Breast epithelium (tissue), 4 donors: ENCODE measurements around the gene DTNA. TPM values are rescaled to one million over a fixed set of nuclear protein-coding genes. Genes with fewer than 3 reads are reported as not detected.

ENCODE experiments used
- DNase-seq, 2 donors: peaks; one replicate each; pipeline ENCODE4 v3.0.0-alpha.2; 2019; ENCODE audit warnings: low spot score in 2 of 2
- H3K27ac ChIP-seq, 2 donors: fragments of 200-600 bp; sonication (generic) in 1 of 2; one replicate each; pipeline ENCODE4 v1.5.1; 2016 to 2019; ENCODE audit warnings: mild to moderate bottlenecking in 1 of 2
- H3K27me3 ChIP-seq, 2 donors: fragments of 200-600 bp; sonication (generic) in 1 of 2; one replicate each; pipeline versions ENCODE4 v1.5.1 to v1.6.0; 2017 to 2019; ENCODE audit warnings: control low read depth in 1 of 2, mild to moderate bottlenecking in 1 of 2
- H3K36me3 ChIP-seq: fragments of 200-600 bp; one replicate; pipeline ENCODE4 v1.5.1; 2019
- H3K4me1 ChIP-seq, 2 donors: fragments of 200-600 bp; sonication (generic); one replicate each; pipeline ENCODE4 v1.5.1; 2016 to 2019; ENCODE audit warnings: control low read depth in 1 of 2
- H3K4me3 ChIP-seq, 3 donors: fragments of 200-600 bp; sonication (generic); 1 replicate in 2 of 3; 2 replicates in 1 of 3; pipeline ENCODE4 v1.5.1; 2016 to 2019; ENCODE audit warnings: mild to moderate bottlenecking in 3 of 3, moderate library complexity in 2 of 3
- H3K9me3 ChIP-seq, 2 donors: fragments of 200-600 bp; sonication (generic) in 1 of 2; one replicate each; pipeline ENCODE4 v1.5.1; 2016 to 2019; ENCODE audit warnings: control low read depth in 1 of 2
- POLR2A ChIP-seq: fragments of 450-650 bp; IDR thresholded peaks from one replicate; pipeline ENCODE4 v1.6.1; 2016; ENCODE audit warnings: antibody characterized with exemption, mild to moderate bottlenecking, moderate library complexity
- POLR2AphosphoS5 ChIP-seq, 3 donors: sonication (generic); formaldehyde crosslinking; IDR thresholded peaks; one replicate each; pipeline ENCODE4 v1.6.1; 2017; ENCODE audit warnings: antibody characterized with exemption in 3 of 3
- intact Hi-C: fragments of 100-400 bp; cut with DNase I; formaldehyde crosslinking; loops from one replicate; pipeline ENCODE4 v1.15.1; 2023; ENCODE audit warnings: low total_unique reads
- total RNA-seq, 3 donors: library from RNA; depleted of rRNA; stranded (reverse); fragments of >200 nt; gene quantifications; one replicate each; pipeline ENCODE4 v1.1.0, GENCODE V29; 2016
- TF ChIP-seq, protein P1 (sequence below), 3 donors: fragments of 450-650 bp; IDR thresholded peaks; one replicate each; pipeline ENCODE4 v1.5.1; 2016 to 2017; ENCODE audit warnings: antibody characterized with exemption in 3 of 3, mild to moderate bottlenecking in 3 of 3, moderate library complexity in 3 of 3

The DTNA gene
- total RNA-seq, 3 donors from 2014 or later = 14.4 to 40.5 (median 17.9) TPM

DNA sequence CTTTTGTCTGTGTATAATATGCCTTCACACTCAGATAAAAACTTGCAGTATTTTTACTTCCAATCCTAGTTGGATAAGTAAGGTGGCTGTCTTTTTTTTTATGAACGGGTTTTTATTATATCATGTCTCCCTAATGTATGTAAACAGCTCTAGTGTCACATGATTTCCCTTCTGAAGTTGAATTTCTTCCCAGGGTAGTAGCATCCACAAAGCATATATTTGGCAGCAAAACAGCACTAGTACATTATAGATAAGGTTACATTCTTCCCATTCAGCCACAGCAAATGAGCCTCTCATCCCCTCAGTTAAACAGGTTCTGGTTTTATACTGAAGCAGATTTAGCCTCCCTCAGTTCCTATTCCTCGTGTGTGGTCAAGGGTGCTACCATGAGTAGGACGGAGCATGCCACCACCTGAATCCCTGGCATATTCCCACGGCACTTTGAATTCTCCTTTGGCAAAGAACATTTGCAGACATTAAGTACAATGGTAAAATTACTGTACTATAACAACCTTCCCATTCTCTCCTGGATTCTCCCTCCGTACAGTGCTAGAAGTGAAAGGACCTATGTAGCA is 15.4 kb upstream of the DTNA start:
- no peak for DNase-seq
- Histone ChIP-seq H3K27me3 (no peaks in the 10 kb centered on the region), H3K4me1 (no peaks in the 10 kb centered on the region), H3K4me3 (no peak overlapping the region), H3K9me3 (no peaks in the 10 kb centered on the region), H3K36me3 (no peaks in the 10 kb centered on the region), H3K27ac (no peak overlapping the region)
- intact Hi-C loops = no loop called here
- TF ChIP-seq POLR2A (no peak), POLR2AphosphoS5 (IDR thresholded peaks at IDR 0.05) (no peak)
- TF ChIP-seq, protein P1, sequence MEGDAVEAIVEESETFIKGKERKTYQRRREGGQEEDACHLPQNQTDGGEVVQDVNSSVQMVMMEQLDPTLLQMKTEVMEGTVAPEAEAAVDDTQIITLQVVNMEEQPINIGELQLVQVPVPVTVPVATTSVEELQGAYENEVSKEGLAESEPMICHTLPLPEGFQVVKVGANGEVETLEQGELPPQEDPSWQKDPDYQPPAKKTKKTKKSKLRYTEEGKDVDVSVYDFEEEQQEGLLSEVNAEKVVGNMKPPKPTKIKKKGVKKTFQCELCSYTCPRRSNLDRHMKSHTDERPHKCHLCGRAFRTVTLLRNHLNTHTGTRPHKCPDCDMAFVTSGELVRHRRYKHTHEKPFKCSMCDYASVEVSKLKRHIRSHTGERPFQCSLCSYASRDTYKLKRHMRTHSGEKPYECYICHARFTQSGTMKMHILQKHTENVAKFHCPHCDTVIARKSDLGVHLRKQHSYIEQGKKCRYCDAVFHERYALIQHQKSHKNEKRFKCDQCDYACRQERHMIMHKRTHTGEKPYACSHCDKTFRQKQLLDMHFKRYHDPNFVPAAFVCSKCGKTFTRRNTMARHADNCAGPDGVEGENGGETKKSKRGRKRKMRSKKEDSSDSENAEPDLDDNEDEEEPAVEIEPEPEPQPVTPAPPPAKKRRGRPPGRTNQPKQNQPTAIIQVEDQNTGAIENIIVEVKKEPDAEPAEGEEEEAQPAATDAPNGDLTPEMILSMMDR (IDR thresholded peaks at IDR 0.05) = no peak

DNA sequence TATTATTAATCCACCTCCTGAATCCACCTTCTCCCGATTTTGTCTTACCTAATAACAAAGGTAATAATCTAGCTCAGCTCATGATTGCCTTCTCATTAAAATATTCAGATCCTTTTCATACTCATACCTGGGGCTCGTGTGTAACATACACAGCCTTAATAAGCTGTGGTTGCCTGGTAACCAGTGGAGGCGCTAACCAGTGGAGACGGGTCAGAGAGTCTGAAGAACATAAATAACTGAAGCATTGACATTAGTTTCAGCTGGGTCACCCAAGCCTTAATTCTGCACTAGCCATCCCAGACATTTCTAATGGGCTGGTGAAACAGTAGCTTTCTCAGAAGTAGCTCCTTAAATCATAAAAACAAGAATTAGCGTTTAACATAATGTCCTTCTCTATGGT is 14.8 kb upstream of the DTNA start:
- Histone ChIP-seq H3K9me3 (no peaks in the 10 kb centered on the region), H3K4me1 (no peaks in the 10 kb centered on the region), H3K36me3 (no peaks in the 10 kb centered on the region), H3K27me3 (no peaks in the 10 kb centered on the region), H3K4me3 (no peak overlapping the region), H3K27ac (no peak overlapping the region)
- TF ChIP-seq, protein P1 (IDR thresholded peaks at IDR 0.05) = no peak
- no peak for TF ChIP-seq POLR2AphosphoS5 (IDR thresholded peaks at IDR 0.05)
- TF ChIP-seq POLR2A = no peak
- intact Hi-C loops = no loop called here
- no peak for DNase-seq

DNA sequence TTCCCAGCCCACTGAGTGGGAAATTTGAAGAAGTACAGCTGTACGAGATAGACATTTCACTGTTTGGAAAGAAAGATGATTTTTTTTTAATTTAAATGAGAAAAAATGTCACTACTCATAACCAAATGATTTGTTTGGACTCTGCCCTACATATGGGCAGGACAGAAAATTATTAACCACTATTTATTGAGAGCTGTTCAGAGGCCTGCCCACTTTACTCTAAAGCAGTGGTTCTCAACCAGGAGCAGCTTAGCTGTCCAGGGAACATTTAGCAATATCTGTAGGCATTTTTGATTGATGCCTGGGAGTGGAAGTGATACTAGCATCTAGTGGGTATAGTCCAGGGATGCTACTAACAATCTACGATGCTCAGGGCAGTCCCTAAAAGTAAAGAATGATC is 13.4 kb upstream of the DTNA start:
- intact Hi-C loops = no loop called here

DNA sequence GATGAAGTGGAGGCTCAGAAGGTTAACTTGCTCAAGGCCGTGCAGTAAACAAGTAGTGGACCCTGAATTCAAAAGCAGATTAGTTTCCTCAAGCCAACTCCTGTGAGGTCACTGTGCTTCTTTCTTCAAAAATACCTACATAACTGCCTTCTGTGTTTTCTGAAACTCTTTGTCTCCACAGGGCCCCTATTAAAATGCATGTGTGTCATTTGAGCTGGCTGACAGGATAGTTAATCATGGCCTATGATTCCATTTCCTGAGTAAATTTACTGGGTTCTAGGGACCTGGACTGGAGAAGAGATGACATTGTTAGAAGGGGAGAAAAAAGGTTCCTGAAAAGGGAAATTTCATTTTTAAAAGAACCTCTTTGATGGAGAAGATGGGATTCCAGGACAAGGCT is 12.9 kb upstream of the DTNA start:
- TF ChIP-seq POLR2A (no peak), POLR2AphosphoS5 (IDR thresholded peaks at IDR 0.05) (no peak)
- TF ChIP-seq, protein P1 (IDR thresholded peaks at IDR 0.05) = no peak
- H3K27ac ChIP-seq = no peak overlapping the region
- H3K9me3 ChIP-seq = no peaks in the 10 kb centered on the region
- DNase-seq = no peak
- no peaks in the 10 kb centered on the region for H3K4me1 ChIP-seq
- no peaks in the 10 kb centered on the region for H3K36me3 ChIP-seq
- intact Hi-C loops = no loop called here
- H3K4me3 ChIP-seq = no peak overlapping the region
- H3K27me3 ChIP-seq = no peaks in the 10 kb centered on the region

More for the DNA sequence above, 13.4 kb upstream of the DTNA start:
- no peak for DNase-seq
- TF ChIP-seq POLR2AphosphoS5 (IDR thresholded peaks at IDR 0.05) (no peak), POLR2A (no peak)
- TF ChIP-seq, protein P1 (IDR thresholded peaks at IDR 0.05) = no peak
- Histone ChIP-seq H3K27me3 (no peaks in the 10 kb centered on the region), H3K27ac (no peak overlapping the region), H3K9me3 (no peaks in the 10 kb centered on the region), H3K4me3 (no peak overlapping the region), H3K36me3 (no peaks in the 10 kb centered on the region), H3K4me1 (no peaks in the 10 kb centered on the region)

DNA sequence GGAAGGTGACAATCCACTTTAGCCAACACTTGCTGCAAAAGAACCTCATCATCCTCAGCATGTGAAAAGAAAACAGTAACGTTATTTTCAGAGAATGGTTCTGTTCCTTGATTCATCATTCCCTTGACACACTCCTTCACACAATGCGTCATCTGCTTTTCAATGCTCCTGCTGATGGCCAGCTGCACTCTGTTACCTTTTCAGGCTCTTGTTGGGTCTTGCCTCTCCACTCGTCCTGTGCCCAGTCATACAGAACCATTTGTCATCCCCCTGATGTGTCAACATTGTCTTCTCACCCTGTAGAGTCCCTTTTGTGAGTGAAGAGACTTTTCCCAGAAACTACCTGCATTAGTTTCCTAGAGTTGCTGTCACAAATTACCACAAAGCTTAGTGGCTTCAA is 12.2 kb upstream of the DTNA start:
- TF ChIP-seq, protein P1 (IDR thresholded peaks at IDR 0.05) = no peak
- no peak for TF ChIP-seq POLR2AphosphoS5 (IDR thresholded peaks at IDR 0.05)
- Histone ChIP-seq H3K9me3 (no peaks in the 10 kb centered on the region), H3K36me3 (no peaks in the 10 kb centered on the region), H3K4me3 (no peak overlapping the region), H3K27me3 (no peaks in the 10 kb centered on the region), H3K4me1 (no peaks in the 10 kb centered on the region), H3K27ac (no peak overlapping the region)
- intact Hi-C loops = no loop called here
- no peak for DNase-seq
